Measurements from ENCODE around the gene TTC7B.

DNA sequence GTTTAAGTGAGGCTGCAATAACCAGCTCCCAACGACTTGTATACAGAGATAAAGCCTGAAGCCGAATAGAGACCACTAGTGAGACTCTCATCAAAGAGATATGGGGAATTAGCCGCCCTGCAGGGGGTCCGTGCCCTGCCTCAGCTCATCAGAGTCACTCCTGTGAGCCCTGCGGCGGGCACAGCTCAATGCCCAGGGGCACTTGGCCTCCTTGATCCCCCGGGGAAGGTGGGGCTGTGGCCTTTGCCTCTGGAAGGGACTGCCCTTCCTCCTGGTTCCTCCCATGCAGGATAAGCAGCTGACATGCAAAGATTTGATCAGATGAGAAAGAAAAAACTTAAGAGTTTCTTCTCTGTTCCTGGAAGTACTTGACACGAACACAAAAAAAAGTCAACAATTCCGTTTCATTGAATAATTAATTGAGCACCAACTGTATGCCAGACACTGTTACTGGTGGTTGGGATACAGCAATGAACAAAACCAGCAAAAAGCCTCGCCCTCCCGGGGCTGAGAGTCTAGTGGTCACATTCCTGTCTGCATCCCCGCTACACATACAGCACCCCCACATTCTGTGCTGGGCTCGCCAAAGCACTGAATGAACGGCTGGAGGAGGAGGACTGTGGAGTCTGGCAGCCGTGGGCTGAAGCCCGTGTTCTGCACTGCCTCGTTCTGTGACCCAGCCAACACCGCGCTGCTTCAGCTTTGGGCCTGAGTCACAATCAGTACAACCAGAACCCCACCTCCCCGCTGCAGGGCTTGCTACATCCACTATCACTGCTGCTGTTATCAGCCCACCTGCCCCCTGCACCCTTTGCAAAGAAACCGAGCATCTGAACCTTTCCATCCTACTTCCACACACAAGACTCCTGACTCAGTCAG lies 10.3 kb downstream of the TTC7B start:
- TF ChIP-seq, protein P1, sequence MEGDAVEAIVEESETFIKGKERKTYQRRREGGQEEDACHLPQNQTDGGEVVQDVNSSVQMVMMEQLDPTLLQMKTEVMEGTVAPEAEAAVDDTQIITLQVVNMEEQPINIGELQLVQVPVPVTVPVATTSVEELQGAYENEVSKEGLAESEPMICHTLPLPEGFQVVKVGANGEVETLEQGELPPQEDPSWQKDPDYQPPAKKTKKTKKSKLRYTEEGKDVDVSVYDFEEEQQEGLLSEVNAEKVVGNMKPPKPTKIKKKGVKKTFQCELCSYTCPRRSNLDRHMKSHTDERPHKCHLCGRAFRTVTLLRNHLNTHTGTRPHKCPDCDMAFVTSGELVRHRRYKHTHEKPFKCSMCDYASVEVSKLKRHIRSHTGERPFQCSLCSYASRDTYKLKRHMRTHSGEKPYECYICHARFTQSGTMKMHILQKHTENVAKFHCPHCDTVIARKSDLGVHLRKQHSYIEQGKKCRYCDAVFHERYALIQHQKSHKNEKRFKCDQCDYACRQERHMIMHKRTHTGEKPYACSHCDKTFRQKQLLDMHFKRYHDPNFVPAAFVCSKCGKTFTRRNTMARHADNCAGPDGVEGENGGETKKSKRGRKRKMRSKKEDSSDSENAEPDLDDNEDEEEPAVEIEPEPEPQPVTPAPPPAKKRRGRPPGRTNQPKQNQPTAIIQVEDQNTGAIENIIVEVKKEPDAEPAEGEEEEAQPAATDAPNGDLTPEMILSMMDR (IDR thresholded peaks at IDR 0.05; ENCODE audit: extremely low read depth in 1 of 2, insufficient read depth in 1 of 2, low read depth in 1 of 2, low read length in 2 of 2): no peak
- no peak for TF ChIP-seq MYC (IDR thresholded peaks at IDR 0.05; ENCODE audit: low read depth, low read length)
- no peak for TF ChIP-seq POLR2A (IDR thresholded peaks at IDR 0.05; ENCODE audit: low read depth, low read length)
- no peak for TF ChIP-seq EZH2 (IDR thresholded peaks at IDR 0.05; ENCODE audit: borderline replicate concordance, low read depth, low read length, severe bottlenecking)
- TF ChIP-seq POLR2AphosphoS5 (IDR thresholded peaks at IDR 0.05; ENCODE audit: insufficient read depth, low read depth, low read length): no peak

All from endothelial cell of umbilical vein (primary cell).